A549 (cell line): Measurements from ENCODE around the gene BCL2. TPM values are rescaled to one million over a fixed set of nuclear protein-coding genes. Genes with fewer than 3 reads are reported as not detected.

ENCODE experiments used
- ATAC-seq, 2 experiments: fragments of 200-7000 bp in 1 of 2; fragments of >200 bp in 1 of 2; cut with Nextera tagmentation in 1 of 2; cut with Tn5 transposase in 1 of 2; 3 replicates each; pipeline versions ENCODE4 v1.8.0 to v1.9.1; 2018 to 2020; ENCODE audit warnings: mild to moderate bottlenecking in 1 of 2, moderate library complexity in 1 of 2
- CTCF ChIA-PET: fragments of 300-600 bp; sonication (Branson Sonifier 250); formaldehyde crosslinking; extraction: SDS; loops from one replicate; lab custom pipeline; 2021; ENCODE audit warnings: antibody characterized with exemption, inconsistent platforms; lab: Yijun Ruan, JAX
- POLR2A ChIA-PET: fragments of 350-600 bp; formaldehyde crosslinking; extraction: SDS; loops from one replicate; lab custom pipeline; 2021; ENCODE audit warnings: antibody characterized with exemption, inconsistent platforms; lab: Yijun Ruan, JAX
- DNase-seq, 2 experiments: peaks; one replicate each; pipeline versions ENCODE4 v3.0.0 to v3.0.0-alpha.2; 2011 to 2016; ENCODE audit warnings: low read depth in 1 of 2, low spot score in 1 of 2
- FAIRE-seq: peaks from 2 replicates; lab custom pipeline; 2011; peaks lifted over from hg19 to GRCh38; lab: Jason Lieb, UNC
- H3K27ac ChIP-seq, 2 experiments: fragments of >200 bp; sonication (Bioruptor Twin); formaldehyde crosslinking; 3 replicates each; pipeline ENCODE4 v1.5.1; 2016 to 2017
- H3K4me1 ChIP-seq: fragments of >200 bp; sonication (Bioruptor Twin); formaldehyde crosslinking; 3 replicates; pipeline ENCODE4 v1.6.1; 2016
- H3K4me2 ChIP-seq: fragments of >200 bp; sonication (Bioruptor Twin); formaldehyde crosslinking; 3 replicates; pipeline ENCODE4 v1.6.1; 2016
- H3K4me3 ChIP-seq: fragments of >200 bp; sonication (Bioruptor Twin); formaldehyde crosslinking; 3 replicates; pipeline ENCODE4 v1.5.1; 2016
- H3K9me3 ChIP-seq: fragments of >200 bp; sonication (Bioruptor Twin); formaldehyde crosslinking; 3 replicates; pipeline ENCODE4 v1.6.1; 2016
- BCL3 ChIP-seq: fragments of >200 bp; sonication (Bioruptor Twin); formaldehyde crosslinking; IDR thresholded peaks from 3 replicates; pipeline ENCODE4 v1.6.1; 2016
- CBX2 ChIP-seq: fragments of 200-600 bp; sonication (generic); IDR thresholded peaks from 2 replicates; pipeline ENCODE4 v1.6.1; 2016; ENCODE audit warnings: low read depth, mild to moderate bottlenecking, borderline replicate concordance
- CHD2 ChIP-seq: fragments of 150-350 bp; IDR thresholded peaks from 2 replicates; pipeline ENCODE4 v1.6.1; 2014; ENCODE audit warnings: low read length; ENCODE audit not compliant: partially characterized antibody
- EHF ChIP-seq: fragments of 250-450 bp; sonication (Bioruptor Pico); IDR thresholded peaks from 2 replicates; pipeline ENCODE4 v1.5.0; 2020; ENCODE audit warnings: mild to moderate bottlenecking
- EP300 ChIP-seq, 2 experiments: fragments of >200 bp; sonication (Bioruptor Twin); formaldehyde crosslinking; IDR thresholded peaks; 2 replicates in 1 of 2; 3 replicates in 1 of 2; pipeline ENCODE4 v1.6.1; 2016 to 2017
- FOSL2 ChIP-seq, 2 experiments: fragments of 450-650 bp in 1 of 2; fragments of >200 bp in 1 of 2; sonication (Bioruptor Twin) in 1 of 2; formaldehyde crosslinking; IDR thresholded peaks; 2 replicates each; pipeline versions ENCODE4 v1.5.0 to v1.6.1; 2016 to 2020; ENCODE audit warnings: mild to moderate bottlenecking in 1 of 2, moderate library complexity in 1 of 2
- GATA3 ChIP-seq: IDR thresholded peaks from 2 replicates; pipeline ENCODE4 v1.6.1; 2012; ENCODE audit warnings: borderline replicate concordance
- HES2 ChIP-seq: fragments of >200 bp; sonication (Bioruptor Twin); formaldehyde crosslinking; IDR thresholded peaks from 2 replicates; pipeline ENCODE4 v1.6.1; 2016
- HOXB5 ChIP-seq: fragments of 250-450 bp; sonication (Bioruptor Pico); IDR thresholded peaks from 2 replicates; pipeline ENCODE4 v1.5.0; 2020; ENCODE audit warnings: mild to moderate bottlenecking, moderate library complexity
- JUNB ChIP-seq: fragments of >200 bp; sonication (Bioruptor Twin); formaldehyde crosslinking; IDR thresholded peaks from 2 replicates; pipeline ENCODE4 v1.6.1; 2016
- MAZ ChIP-seq: fragments of 150-350 bp; IDR thresholded peaks from 2 replicates; pipeline ENCODE4 v1.6.1; 2014; ENCODE audit warnings: antibody characterized with exemption, low read depth, low read length, borderline replicate concordance
- NFE2L2 ChIP-seq: fragments of 150-350 bp; conservative IDR thresholded peaks from 2 replicates; pipeline ENCODE4 v1.6.1; 2014; ENCODE audit warnings: low read length
- NR3C1 ChIP-seq: fragments of >200 bp; sonication (Bioruptor Twin); formaldehyde crosslinking; IDR thresholded peaks from 3 replicates; pipeline ENCODE4 v1.6.1; 2017
- PBX3 ChIP-seq: IDR thresholded peaks from 2 replicates; pipeline ENCODE4 v1.6.1; 2012
- PHF8 ChIP-seq: fragments of 200-600 bp; sonication (generic); IDR thresholded peaks from 2 replicates; pipeline ENCODE4 v1.6.1; 2016; ENCODE audit warnings: low read depth, mild to moderate bottlenecking, antibody characterized with exemption, moderate library complexity, borderline replicate concordance
- POLR2A ChIP-seq: IDR thresholded peaks from 2 replicates; pipeline ENCODE4 v1.6.1; 2012; ENCODE audit warnings: mild to moderate bottlenecking, low read length
- SREBF2 ChIP-seq: fragments of 450-650 bp; IDR thresholded peaks from 2 replicates; pipeline ENCODE4 v1.6.1; 2014; ENCODE audit warnings: mild to moderate bottlenecking, moderate library complexity
- TP53 ChIP-seq: fragments of 250-450 bp; sonication (Bioruptor Pico); IDR thresholded peaks from 2 replicates; pipeline ENCODE4 v1.5.0; 2021; ENCODE audit warnings: mild to moderate bottlenecking, moderate library complexity
- WGBS: methylation state at CpG from one replicate; pipeline ENCODE4 v1.1.6; 2017; ENCODE audit errors: missing lambda C conversion rate; 5-methylcytosine and 5-hydroxymethylcytosine counted together
- polyA plus RNA-seq, 4 experiments: library from polyadenylated mRNA; depleted of rRNA in 3 of 4; stranded (reverse); fragments of >200 nt; fragmentation: RNase III in 1 of 4; extraction: RNeasy Plus Mini Kit Qiagen cat#74134 plus additional on column Dnase treatment in 1 of 4; gene quantifications; 2 replicates in 3 of 4; 3 replicates in 1 of 4; pipeline ENCODE4 v1.2.3, GENCODE V29; 2011 to 2017

The BCL2 gene
- polyA plus RNA-seq, 2 of the 4 experiments (the other 2 are of a cell fraction), result 0.50 to 0.61 TPM

GRCh38 chr18:63213331-63213900 is 106.2 kb downstream of the BCL2 start:
- ATAC-seq (no peak), FAIRE-seq (no peak), DNase-seq (no peak)
- no peak overlapping the region for H3K27ac ChIP-seq
- no peaks in the 10 kb centered on the region for H3K9me3 ChIP-seq
- no peak overlapping the region for H3K4me3 ChIP-seq
- ChIA-PET POLR2A (no interaction called here), CTCF (no interaction called here)
- 85% methylated on average over 6 of the region's 6 CpGs for WGBS
- TF ChIP-seq EP300 (IDR thresholded peaks at IDR 0.05) (no peak), PHF8 (no peak), CBX2 (no peak), CHD2 (no peak)
- no peaks in the 10 kb centered on the region for H3K4me1 ChIP-seq
- H3K4me2 ChIP-seq, result no peak overlapping the region

GRCh38 chr18:63210521-63210920 is 109.0 kb downstream of the BCL2 start:
- POLR2A ChIA-PET, result no interaction called here
- H3K4me3 ChIP-seq, result no peak overlapping the region
- no peak for FAIRE-seq
- no peak for DNase-seq
- 45% methylated on average over 3 of the region's 3 CpGs for WGBS
- H3K4me1 ChIP-seq, result no peaks in the 10 kb centered on the region
- no peaks in the 10 kb centered on the region for H3K9me3 ChIP-seq
- no peak for ATAC-seq
- CTCF ChIA-PET, result no interaction called here
- no peak overlapping the region for H3K27ac ChIP-seq
- TF ChIP-seq NFE2L2 (no peak), GATA3 (no peak)
- H3K4me2 ChIP-seq, result no peak overlapping the region

- CTCF ChIA-PET, result no interaction called here
- no peak for DNase-seq
- no peak for TF ChIP-seq FOSL2 (IDR thresholded peaks at IDR 0.05)
- TF ChIP-seq FOSL2 (CRISPR knock-in tag; IDR thresholded peaks at IDR 0.05), result no peak
- no peak for TF ChIP-seq NFE2L2
- no peak for TF ChIP-seq HES2
- no peak for TF ChIP-seq SREBF2
- no peak for TF ChIP-seq TP53 (CRISPR knock-in tag)
- TF ChIP-seq HOXB5, result no peak
- TF ChIP-seq JUNB, result no peak
- no peak for TF ChIP-seq PBX3
- Histone ChIP-seq H3K27ac (no peak overlapping the region), H3K4me3 (no peak overlapping the region), H3K4me1 (no peaks in the 10 kb centered on the region), H3K4me2 (no peak overlapping the region), H3K9me3 (no peaks in the 10 kb centered on the region)
- ATAC-seq, result no peak
- FAIRE-seq, result no peak
- WGBS, result 57% methylated on average over 2 of the region's 3 CpGs
- POLR2A ChIA-PET, result no interaction called here
Measured at GRCh38 chr18:63208676-63209075, 110.9 kb downstream of the BCL2 start.

GRCh38 chr18:63207835-63208234 is 111.7 kb downstream of the BCL2 start:
- ChIA-PET POLR2A (no interaction called here), CTCF (no interaction called here)
- no peak overlapping the region for H3K4me2 ChIP-seq
- no peak overlapping the region for H3K27ac ChIP-seq
- H3K9me3 ChIP-seq, result no peaks in the 10 kb centered on the region
- H3K4me3 ChIP-seq, result no peak overlapping the region
- no peak for TF ChIP-seq BCL3
- TF ChIP-seq POLR2A, result no peak
- TF ChIP-seq NR3C1, result no peak
- TF ChIP-seq MAZ, result no peak
- no peak for TF ChIP-seq EHF
- no peak for TF ChIP-seq PHF8
- FAIRE-seq (no peak), ATAC-seq (no peak), DNase-seq (no peak)
- H3K4me1 ChIP-seq, result no peaks in the 10 kb centered on the region
- WGBS, result 62% methylated on average over 1 of the region's 1 CpG
